Activated naive CD4-positive, alpha-beta T cell (primary cell): ENCODE data around the gene TUBA1A.
A peak's percentile ranks its signal among the peaks of the same experiment; 100 is the strongest.
"Not testable (repeated sequence)": the region's sequence is repeated elsewhere in the genome, so short reads cannot be mapped to it uniquely, and the experiment has no call there.

Experiments used
- DNase-seq, 4 experiments: peaks; one replicate each; lab custom pipeline; 2025; lab: John Stamatoyannopoulos, UW

Gene TUBA1A

DNA sequence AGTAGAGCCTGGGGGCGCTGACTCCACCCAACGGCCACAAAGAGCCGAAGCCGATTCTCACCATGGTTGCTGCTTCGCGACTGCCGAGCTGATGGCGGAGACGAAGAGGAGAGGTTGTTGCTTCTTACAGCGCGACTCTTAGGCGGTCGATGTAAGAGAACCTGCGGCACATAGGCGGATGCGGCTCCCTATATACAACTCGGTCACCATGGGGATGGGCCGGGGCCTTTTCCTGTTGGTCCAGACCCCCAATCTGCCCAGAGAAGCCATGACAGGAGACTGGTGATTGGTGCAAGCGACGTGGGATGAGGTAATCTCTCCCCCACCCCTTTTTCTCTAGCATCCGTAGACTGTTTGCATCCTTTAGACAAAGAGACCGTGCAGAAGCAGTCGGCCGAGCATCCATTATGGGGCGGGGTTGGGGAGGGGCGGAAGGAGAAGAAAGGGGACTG is at the start of gene TUBA1A:
TSS of gene TUBA1A (minus strand) at position 165 of the 452 bp plus-strand sequence. CDS start at position 64, 101 bp downstream.
- DNase-seq, result peak; percentile 64 to 91 (median 80)

DNA sequence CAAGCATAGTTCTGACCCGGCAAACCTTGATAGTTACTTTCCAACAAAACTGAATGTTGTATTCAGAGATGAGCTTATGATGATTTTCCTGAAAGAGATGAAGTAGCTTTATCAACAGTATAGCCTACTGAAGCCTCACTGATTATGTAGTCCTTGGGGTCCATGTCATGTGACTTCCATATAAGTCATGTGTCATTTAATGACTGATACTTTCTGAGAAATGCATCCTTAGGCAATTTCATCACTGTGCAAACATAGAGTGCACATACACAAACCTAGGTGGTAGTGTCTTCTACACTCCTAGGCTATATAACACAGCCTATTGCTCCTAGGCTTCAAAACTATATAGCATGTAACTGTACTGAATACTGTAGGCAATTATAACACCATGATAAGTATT is 47.5 kb upstream of the TUBA1A start:
- DNase-seq, result no peak

DNA sequence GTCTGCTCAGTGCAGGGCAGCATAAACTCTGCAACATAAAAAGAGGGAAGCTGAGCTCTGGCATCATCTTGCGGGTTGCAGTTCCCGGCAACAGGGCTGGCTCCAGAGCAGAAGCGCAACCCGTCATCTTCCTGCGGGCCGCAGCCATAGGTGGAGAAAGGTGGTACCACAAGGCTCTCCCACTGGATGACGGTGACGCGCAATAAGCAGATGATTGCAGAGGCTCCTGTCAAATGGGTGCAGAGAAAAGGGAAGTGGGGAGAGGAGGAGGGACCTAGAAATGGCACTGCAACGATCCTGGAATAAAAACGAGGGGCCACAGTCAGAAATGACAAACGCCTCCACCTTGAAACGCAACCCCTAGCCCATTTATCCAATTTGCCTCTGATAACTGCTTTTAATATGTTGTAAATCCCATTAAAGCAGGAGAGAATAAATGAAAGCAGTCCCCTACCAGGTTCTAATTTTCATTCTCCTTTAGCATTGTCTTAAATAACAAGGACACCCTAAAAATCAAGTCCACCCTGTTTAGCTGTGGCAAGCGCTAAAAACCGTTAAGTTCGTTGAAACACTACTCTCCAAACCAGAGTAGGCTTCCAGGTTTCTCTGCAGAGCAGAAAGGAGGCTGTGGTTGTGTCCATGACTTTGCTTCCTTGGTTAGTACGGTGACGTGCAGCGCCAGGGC is 45.1 kb upstream of the TUBA1A start:
- no peak for DNase-seq

DNA sequence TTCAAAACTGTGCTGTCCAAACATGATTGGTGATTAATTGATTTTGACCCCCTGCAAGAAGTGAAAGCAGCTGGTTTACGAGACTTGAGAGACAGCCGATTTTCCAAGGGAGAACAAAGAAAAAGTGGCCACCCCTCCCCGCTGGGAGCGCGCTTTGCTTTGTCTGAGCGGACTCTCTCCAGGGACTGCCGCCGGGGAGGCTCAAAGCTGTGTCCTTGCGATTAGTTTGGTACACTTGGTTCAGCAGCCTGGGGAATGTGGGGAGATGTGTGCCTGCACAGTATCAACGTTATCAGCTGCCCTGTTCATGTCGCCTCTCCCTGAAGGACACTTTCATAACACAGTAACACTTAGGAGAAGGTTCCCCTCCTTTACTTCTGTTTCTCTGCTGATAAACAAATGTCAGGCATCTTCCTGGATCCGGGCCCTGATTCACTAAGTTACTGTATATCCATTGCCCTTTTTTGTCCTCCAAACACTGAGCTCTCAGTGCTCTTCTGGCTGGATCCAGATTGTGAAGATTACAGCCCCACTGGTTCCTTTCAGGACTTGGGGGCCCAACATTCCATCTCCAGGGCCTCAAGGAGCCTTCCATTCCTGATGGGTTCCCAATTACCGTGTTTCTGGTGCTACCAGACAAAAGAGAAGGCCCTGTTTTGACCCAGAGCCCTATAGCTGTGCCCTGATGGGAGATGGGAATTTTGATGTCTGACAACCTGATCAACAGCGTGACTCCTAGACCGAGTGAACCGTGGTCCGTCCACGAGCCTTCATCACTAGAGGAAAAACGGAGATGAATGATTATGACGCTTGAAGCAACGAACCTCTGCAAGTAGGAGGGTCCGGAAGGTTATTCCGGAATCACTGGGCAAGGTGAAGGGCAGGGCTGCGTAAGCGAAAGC is 44.3 kb upstream of the TUBA1A start:
- no peak for DNase-seq

DNA sequence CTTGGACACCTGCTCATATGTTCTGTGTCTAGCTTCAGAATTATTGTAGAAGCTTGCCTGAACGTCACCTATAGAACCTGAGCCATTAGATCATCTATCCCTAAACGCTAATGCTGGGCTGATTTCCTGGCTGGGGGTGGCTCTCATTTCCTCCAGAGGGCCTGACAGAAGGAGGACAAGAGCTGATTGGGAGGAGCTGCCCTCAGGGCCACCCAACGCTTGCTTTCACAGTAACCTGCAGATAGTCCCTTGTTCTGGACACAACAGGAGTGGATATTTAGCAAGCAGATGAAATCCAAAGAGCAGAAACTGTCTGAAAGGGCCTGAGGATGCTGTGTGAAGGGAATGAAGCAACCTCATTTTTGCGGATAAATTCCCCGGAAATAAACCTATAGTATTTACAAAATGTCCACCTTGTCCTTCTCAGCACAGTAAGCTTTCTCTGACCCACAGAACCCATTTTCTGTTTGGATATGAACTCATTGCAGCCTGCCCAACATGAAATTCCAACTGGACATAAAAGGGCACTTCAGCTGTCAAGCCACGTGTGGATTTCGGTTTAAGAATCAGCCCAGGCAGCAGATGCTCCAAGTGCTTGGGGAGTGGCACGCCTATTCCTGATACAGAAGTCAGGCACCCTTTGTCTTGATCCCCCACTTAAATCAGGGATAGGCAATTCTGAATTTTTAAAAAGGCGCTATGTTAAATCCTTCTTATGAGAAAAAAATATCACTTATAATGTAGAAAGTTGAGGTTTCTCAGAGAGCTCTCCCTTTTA is 43.2 kb upstream of the TUBA1A start:
- no peak for DNase-seq

DNA sequence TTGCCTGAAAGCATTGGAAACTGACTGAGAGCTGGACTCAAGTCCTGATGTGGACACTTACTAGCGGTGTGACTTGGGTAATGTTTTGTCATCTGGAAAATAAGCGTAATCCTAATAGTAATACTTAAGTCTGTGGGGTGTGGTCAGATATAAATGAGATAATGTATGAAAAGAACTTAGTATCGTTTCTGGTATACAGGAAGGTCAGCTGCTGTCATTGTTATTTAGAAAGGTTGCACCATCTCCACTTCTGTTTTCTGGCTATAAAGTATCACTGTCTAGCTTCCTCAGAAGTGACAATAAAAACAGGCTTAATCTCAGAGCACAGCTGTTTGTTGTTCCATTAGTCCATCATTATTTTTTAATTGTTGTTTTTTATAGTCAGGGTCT is 41.9 kb upstream of the TUBA1A start:
- DNase-seq, result no peak

DNA sequence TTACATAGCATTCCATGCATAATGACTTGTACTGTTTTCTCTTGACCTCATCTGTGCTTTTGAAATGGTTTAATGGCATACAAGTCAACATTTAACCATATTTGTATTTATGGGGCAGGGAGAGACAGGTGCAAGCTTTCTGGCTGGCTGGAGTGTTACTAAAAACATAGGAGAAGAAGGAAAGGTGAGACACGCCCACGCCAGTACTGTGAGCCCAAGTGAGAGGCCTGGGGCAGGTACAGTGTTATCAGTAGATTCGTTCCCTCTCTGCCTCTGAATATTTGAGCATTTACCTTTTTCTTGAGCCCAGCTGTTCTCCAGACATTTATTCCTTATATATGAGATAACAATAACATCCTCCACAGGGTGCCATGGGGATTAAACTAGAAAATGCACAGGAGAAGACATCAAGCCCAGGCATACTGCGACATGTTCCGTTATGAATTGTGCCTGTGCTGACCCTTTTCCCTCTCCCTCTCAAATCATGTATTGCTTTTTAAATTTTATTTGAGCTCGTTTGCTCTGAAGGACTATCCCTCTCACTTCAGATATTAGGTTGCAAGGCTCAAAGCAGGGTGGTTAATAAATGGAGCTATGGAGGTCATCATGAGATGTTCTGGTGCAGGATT is 41.4 kb upstream of the TUBA1A start:
- DNase-seq, result no peak

DNA sequence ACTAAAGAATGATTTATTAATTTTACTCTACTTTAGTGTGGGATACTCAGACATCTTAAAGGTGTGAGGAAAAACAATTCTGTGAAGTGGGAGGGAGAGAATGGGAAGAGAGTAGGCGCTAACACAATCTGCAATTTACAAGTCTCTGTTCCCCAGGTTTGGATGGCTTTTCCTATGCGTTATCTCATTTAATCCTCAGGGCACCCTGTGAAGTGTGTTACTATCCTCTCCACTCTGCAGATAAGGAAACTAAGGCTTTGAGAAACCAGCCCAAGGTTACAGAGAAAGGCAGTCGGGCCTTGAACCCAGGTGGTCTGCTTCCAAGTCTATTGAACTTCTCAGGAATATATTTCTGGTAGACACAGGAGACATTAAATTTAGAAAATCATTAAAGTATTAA is 39.8 kb upstream of the TUBA1A start:
- DNase-seq, result no peak

DNA sequence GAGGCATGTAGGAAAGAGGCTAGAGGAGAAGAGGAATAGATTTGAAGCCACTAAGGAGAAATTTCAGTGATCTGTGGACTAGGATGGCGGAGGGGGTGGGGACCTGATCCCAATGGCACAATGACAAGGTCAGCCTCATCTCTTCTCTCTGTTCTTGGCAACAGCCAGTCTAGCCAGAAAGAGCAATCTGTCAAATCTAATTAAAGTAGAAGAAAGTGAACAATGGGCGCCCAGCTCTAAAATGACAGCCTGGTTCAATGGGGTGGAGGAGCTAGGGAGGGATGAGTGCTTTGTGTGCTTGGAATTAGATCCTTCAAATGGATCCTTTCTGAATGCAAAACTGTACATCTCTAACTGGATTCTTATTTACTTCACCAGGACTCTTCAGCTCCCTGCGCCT is 38.8 kb upstream of the TUBA1A start:
- no peak for DNase-seq

DNA sequence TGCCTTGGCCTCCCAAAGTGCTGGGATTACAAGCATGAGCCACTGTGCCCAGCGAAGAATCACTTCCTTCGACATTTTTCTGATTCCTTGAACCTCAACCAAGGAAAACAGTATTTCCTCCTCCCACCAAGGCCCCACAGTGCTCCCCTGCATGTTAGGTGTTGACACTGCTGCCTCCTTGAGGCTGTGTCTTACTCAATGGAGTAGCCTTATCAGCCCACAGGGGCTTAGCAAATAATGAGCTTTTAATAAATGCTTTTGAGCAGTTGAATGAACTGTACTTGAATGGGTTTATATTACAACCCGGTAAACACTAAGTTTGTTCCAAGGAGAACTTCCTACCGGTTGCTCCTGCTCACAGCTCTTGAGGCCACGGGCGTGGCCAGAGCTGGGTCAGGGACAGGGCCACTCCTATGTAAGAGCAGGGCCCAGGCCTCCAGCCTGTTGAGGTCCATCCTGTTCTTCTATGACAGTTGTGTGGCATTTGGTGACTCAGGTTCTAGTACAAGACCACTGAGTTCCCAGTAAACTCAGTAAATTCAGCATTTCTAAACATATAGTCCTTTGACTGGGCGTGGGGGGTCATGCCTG is 36.8 kb upstream of the TUBA1A start:
- no peak for DNase-seq

DNA sequence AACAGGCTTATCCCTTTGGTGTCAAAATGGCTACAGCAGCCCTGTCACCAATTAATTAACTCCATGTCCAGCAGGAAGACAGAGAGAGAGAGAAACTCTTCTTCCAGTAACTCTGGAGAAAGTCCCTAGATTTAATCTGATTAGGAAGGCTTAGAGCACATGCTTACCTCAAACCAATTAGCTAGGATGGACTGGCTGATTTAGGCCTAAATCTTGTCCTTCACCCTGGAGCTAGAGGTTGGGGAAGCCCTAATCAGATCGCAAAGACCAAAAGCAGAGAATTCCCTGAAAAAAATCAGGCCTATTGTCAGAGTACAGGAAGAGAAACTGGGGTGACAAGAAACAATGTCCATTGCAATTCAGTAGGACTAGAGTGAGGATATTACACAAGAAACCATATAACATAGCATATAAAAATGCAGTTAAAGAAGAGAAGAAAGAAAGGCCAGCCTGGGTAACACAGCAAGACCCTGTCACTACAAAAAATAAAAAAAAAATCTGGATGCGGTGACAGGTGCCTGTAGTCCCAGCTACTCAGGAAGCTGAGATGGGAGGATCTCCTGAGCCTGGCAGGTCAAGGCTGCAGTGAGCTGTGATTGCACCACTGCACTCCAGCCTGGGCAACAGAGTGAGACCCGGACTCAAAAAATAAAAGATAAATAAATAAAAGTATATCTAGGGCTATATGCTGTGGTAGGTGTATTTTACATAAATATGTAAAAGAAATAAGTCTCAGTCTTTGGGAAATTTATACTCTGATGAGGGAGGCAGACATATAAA is 34.9 kb upstream of the TUBA1A start:
- no peak for DNase-seq

DNA sequence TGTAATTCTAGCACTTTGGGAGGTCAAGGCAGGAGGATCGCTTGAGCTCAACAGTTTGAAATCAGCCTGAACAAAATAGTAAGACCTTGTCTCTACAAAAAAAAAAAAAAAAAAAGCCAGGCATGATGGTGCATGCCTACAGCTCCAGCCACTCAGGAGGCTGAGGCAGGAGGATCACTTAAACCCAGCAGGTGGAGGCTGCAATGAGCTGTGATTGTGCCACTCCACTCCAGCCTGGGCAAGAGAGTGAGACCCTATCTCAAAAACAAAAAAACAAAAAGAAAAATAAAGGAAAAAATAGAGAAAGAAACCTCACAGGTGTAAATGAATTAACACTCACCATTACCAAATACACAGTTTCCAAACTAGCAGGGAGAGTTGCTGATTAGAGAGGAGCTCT is 34.2 kb upstream of the TUBA1A start:
- DNase-seq, result no peak

DNA sequence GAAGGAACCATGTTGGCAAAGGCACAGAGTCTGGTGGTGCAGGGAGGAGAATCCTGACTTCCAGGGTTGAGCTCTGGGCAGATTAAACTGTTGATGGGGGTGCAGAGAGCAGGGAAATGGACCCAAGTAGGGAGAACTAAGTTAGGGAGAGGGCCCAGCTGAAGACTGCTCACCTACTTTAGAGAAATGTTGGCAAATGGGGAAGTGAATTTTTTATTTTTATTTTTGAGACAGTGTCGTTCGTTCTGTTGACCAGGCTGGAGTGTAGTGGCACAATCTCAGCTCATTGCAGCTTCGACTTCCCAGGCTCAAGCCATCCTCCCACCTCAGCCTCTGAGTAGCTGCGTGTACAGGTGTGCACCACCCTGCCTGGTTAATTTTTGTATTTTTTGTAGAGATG is 32.1 kb upstream of the TUBA1A start:
- no peak for DNase-seq

DNA sequence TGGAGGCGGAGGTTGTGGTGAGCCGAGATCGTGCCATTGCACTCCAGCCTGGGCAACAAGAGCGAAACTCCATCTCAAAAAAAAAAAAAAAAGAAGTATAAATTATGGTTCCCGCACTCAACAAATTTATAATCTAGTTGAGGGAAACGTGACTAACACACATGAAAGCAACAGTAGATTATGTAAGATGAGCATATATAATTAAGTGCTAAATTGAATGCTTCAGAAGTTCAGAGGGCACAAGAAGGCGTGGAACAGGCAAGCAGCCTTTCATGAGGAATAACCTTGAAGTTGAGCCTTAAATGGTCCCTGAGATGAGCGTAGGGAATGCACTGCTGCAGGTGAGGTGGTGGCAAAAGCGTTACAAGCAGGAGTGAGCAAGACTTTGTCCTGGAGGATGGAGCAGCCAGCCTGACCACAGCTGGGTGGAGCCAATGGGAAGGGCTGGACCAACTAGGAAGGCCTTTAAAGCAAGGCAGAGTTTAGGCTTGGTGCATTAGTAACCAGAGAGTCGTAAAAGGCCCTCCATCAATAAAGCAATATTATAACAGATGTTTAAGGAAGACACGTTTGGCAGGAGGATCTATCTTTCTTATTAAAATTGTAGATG is 30.6 kb upstream of the TUBA1A start:
- no peak for DNase-seq

DNA sequence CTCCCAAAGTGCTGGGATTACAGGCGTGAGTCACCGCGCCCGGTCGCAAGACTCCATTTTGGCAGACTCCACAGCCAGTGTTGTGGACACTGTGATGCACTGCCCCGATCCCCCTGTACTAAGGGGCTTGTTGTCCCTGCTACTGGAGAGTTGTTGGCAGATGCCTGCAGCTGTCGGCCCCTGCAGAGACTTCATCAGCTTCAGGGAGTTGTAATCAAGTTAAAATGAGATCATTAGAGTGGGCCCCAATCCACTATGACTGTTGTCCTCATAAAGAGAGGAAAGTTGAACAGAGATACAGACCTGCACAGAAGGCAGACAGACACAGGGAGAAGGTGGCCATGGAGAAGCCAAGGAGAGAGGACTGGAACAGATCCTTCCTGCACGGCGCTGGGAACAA is 23.7 kb upstream of the TUBA1A start:
- DNase-seq, result no peak

DNA sequence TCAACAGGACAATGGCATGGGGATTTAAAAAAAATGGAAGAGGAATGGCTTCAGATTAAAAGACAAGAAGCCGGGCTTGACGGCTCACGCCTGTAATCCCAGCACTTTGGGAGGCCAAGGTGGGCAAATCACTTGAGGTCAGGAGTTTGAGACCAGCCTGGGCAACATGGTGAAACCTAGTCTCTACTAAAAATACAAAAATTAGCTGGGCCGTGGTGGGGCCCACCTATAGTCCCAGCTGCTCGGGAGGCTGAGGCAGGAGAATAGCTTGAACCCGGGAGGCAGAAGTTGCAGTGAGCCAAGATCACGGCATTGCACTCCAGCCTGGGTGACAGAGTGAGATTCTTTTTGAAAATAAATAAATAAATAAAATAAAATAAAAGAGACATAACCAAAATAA is 21.8 kb upstream of the TUBA1A start:
- DNase-seq, result not testable (repeated sequence)

DNA sequence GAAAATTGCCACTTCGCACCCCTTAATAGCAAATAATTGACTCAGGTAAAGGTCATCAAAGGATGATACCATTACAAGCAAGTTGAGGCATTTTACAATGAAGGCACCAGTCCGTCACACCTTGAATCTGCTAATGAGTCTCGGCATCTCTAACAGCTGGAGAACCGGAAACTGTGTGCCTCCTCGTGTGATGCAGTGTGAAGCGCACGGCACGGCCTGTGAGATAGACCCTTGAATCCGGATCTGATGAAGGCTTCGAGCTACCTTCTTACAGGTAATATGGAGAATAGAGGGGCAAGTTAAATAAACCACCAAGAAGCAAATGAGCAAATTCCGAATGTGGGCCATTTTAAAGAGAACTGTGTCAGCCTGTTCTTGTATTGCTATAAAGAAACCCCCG is 19.8 kb upstream of the TUBA1A start:
- no peak for DNase-seq

DNA sequence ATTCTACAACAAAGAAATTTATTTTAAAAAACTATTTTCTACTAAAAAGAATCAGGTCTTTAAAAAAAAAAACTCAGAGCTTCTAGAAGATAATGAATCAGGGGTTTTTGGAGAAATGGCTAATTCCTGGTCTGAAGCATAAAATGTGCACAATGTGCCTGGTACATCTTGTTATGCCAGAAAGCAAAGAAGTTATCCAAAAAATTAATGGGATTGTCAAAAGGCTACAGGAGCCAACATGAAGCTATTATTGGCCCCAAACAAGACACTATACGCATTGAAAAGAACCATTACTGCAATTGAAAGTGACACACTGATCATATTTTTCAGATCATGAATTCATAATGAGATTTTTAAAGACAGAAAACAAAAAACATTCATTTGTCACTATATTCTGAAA is 19.3 kb upstream of the TUBA1A start:
- no peak for DNase-seq

DNA sequence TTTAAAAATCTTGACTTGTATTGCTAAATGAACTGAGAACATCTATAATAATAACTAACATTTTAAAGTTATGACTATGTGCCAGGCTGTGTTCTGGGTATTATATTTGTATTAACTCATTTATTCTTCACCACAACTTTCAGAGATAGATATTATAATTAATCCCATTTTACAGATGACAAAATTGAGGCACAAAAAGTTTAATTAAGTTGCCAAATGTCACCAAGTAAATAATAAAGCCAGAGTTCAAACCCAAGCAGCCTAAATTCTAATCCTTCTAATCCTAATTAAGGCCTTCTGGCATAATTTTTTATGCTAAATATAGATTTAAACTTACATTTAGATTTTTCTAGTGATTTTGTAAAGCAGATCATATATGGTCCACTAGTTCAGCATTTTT is 17.5 kb upstream of the TUBA1A start:
- no peak for DNase-seq

DNA sequence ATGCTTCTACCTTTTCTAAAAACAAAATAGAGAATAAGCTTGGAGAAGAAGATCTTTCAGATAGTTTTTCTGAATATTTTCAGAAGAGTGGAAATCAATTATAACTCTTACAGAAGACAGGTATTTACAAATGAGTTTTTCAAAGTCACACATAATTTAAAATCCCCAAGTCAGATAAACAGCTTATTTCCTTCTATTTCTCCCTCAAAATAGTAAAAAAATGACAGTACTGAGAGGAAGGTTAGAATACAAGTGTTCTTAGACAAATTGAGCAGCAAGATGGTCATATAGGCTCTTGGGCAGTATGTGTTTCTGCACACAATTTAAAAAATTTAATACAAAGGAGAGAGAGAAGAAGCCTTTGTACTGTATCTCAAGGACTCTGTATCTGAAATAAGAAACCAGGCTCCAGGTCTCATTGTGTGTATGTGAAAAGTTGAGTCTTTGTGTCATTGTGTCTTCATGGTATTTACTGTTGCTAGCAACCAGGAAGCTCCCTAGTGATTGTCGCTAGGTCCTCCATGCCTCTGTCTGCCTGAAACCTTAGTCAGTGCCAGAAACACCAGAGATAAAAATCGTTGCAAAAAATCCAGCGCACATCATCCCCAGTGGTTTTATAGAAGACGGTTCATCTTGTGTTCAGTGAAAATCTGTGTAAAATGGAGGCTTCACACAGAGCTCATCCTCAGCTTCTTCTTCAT is 12.9 kb upstream of the TUBA1A start:
- no peak for DNase-seq
